HG02623 (cell line): ENCODE data around the gene CAMK2G.
A peak's percentile ranks its signal among the peaks of the same experiment; 100 is the strongest.

ENCODE experiments used
- ATAC-seq: cut with Tn5 transposase; IDR thresholded peaks from one replicate; pipeline ENCODE4 v1.9.1; 2021; ENCODE audit warnings: moderate library complexity; ENCODE audit not compliant: unreplicated experiment

CAMK2G gene

GRCh38 chr10:73780966-73781365, 93.4 kb downstream of the CAMK2G start:
- ATAC-seq, result no peak

GRCh38 chr10:73780301-73780700, 94.1 kb downstream of the CAMK2G start:
- ATAC-seq, result no peak

- no peak for ATAC-seq
Measured at GRCh38 chr10:73779539-73780197, 94.7 kb downstream of the CAMK2G start.

DNA sequence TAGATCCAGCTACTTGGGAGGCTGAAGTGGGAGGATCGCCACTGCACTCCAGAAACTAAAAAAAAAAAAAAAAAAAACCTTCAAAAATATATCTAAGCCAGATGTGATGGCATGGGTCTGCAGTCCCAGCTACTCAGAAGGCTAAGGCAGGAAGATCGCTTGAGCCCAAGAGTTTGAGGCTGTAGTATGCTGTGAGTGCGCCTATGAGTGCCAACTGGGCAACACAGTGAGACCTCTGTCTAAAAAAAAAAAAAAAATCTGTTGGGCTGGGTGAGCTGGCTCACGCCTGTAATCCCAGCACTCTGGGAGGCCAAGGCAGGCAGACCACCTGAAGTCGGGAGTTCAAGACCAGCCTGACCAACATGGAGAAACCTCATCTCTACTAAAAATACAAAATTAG, 95.3 kb downstream of the CAMK2G start:
- ATAC-seq, result no peak

DNA sequence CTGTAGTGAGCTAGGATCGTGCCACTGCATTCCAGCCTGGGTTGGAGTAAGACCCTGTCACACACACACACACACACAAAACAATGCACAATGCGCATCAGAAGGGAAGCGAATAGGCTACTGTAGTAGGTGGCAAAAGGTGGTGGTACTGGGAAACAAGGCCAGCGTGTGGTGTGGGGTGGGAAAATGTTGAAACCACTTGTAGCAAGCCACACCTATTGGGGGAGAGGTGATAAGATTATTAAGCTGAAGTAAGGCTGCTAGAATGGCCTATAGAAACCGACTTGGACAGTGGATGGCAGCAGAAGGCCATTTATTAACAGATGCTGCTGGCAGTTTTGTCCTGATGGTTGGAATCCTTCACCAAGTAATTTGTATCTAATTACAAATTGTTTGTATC, 99.7 kb downstream of the CAMK2G start:
- no peak for ATAC-seq

DNA sequence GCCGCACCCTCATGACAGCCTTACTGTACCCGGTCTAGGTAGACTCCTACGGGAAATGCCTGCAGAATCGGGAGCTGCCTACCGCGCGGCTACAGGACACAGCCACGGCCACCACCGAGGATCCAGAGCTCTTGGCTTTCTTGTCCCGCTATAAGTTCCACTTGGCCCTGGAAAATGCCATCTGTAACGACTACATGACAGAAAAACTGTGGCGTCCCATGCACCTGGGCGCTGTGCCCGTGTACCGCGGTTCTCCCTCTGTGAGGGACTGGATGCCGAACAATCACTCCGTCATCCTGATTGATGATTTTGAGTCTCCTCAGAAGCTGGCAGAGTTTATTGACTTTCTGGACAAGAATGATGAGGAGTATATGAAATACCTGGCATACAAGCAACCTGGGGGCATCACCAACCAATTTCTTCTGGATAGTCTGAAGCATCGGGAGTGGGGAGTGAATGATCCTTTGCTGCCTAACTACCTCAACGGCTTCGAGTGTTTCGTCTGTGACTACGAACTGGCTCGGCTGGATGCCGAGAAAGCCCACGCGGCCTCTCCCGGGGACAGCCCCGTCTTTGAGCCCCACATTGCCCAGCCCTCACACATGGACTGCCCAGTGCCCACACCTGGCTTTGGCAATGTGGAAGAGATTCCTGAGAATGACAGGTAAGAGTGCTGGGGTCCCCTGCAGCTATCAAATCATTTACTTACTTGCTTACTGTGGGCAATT, 101.0 kb downstream of the CAMK2G start:
- no peak for ATAC-seq

- peak; percentile 53 for ATAC-seq
Measured at GRCh38 chr10:73772281-73773151, 101.8 kb downstream of the CAMK2G start.

DNA sequence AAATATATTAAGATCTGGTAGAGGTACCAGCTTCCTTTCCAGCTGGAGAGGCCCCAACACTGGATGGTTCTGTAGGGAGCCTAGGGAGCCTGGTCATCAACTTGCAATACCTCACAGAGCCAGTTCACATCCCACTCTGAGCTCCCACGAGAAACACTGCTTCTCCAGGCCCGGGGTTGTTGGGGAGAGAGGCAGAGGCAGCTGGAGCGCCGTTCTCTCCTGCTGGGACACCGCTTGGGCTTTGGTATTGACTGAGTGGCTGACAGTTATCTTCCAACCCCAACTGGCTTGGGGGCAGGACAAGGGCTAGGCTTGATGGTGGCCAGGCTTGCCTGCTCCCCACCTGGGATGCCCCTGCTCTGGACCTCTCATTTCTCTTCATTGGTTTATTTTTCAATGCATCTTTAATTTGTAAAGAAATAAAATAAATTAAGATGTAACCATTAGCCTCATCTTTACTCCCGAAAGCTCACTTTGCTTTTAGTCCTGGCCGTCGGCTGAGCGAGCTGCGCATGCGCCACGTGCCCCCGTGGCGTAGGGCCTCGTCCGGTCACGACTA, 102.6 kb downstream of the CAMK2G start:
- peak; percentile 7 for ATAC-seq

GRCh38 chr10:73769396-73769795, 105.0 kb downstream of the CAMK2G start:
- no peak for ATAC-seq

GRCh38 chr10:73768881-73769280, 105.5 kb downstream of the CAMK2G start:
- ATAC-seq, result no peak

- no peak for ATAC-seq
Measured at GRCh38 chr10:73765066-73765465, 109.3 kb downstream of the CAMK2G start.

GRCh38 chr10:73763343-73763742, 111.0 kb downstream of the CAMK2G start:
- no peak for ATAC-seq

DNA sequence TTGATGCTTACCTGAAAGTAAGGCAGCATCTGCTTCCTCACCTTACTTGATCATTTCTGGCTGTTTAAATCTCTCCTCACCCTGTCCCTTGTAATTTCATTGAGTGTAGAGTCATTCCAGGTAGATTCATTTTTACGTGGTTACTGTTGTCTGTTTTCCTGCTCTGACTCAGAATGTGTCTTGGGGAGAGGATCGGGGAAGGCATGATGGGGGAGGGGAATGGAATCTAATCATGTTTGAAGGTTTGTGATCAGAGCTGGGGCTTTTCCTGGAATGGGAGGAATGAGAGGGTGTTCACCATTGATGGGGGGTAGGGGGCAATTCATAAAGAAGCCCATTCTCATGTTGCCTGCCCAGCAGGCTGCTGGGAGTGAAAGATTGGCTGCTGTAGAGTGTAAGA, 111.4 kb downstream of the CAMK2G start:
- no peak for ATAC-seq
